HG02759 (cell line): ENCODE data around the gene ZCRB1.
A peak's percentile ranks its signal among the peaks of the same experiment; 100 is the strongest.
"Not testable (repeated sequence)": the region's sequence is repeated elsewhere in the genome, so short reads cannot be mapped to it uniquely, and the experiment has no call there.

Source experiments
- ATAC-seq: cut with Tn5 transposase; IDR thresholded peaks from one replicate; pipeline ENCODE4 v1.9.1; 2021; ENCODE audit warnings: mild to moderate bottlenecking, moderate library complexity; ENCODE audit not compliant: unreplicated experiment

ZCRB1 gene

DNA sequence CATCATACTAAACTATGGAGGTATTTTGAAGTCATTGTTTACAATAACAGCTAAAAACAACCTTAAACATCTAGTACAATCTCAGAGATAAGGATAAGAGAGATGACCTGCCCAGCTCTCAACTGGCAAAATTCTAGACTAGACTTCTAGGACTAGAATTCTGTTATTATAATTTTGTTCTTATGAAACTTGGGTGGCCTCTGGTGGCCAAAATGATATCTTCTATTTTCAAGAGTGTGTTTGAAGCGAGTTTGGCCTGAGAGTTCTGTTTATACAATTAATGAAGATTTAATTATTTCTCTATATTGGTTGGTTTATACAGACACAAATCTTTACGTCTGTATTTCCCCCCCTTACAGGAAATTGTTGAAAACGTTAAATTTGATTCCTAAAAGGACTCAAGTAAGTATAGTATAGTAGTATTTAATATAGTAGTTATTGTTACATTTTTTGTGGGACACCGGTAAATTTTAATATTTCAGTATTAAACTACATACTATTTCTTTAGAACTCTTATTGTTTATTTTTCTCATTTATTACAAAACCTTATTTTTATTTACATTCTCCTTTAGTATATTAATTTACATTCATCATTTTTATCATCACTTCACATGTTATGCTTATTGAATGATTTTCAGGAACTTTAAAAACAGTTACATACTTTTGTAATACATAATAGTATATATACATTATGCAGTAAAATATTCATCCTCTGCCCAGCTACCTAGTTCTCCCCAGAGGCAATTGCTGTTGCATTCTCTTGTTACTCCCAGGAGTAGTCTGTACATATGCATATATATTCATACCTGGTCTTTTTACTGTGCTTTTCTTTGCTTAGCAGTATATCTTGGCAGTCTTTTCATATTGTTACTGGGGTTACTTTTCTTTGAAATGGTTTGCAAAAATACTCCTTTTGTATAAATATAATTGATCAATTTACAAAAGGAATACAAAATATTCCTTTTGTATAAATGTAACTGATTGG, 6.7 kb upstream of the ZCRB1 start:
- ATAC-seq = peak; percentile 75

DNA sequence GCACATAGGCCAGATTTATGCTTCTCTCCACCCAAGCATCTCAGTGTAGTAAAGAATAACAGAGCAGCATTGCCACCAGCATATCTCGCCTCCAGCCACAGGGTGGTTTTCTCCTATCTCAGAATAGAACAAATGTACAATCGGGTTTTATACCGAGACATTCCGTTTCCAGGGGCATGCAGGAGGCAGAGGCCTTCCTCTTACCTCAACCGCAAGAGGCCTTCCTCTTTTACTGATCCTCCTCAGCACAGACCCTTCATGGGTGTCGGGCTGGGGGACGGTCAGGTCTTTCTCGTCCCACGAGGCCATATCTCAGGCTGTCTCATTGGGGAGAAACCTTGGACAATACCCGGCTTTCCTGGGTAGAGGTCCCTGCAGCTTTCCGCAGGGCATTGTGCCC, 4.2 kb upstream of the ZCRB1 start:
- ATAC-seq = not testable (repeated sequence)

DNA sequence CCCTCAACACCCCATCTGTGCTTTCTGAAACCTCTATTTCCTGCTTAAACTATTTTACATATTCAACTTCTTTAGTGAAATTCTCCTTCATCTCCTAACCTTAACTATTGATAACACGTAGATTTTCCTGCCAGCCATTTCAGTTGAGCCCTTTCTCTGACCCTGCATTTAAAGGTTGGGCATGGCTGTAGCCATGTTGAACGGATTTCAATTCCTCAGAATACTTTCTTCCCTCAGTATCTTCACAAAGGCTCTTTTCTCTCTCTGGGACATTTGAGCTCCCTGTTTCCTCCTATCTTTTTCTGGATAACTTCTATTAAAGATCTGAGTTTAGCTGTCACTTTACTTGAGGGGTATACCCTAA, 1.3 kb upstream of the ZCRB1 start:
- ATAC-seq = no peak

DNA sequence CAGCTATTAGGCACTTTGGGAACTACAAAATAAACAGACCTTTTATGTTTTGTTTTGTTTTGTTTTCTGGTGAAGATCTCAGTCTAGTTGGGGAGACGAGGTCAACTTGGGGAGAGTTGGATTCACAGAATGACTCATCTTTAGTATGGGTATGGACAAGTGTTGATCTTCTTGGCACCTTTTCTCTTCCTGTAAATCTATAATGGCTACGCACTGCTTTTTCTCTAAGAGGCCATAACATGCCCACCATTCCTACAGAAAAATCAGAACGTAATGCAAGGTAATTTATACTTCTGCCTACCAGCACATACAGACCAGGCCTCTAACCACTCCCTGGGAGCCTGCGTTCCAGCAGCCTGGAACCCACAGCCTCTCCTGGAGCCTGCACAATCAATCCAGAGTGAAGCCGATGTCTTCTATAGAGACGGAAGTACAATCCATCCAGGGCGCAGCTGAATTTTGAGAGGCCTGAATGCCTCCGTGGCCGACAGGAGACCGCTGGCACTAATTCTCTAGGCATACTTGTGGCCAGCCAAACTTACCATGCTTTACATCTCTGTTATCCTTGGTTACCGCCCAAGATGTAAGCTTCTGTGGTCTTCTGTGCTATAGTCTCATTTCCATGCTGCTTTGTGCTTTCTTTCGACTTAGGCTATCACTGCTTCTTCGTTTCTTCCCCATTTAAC, 790 bp upstream of the ZCRB1 start:
- peak; percentile 23 for ATAC-seq

DNA sequence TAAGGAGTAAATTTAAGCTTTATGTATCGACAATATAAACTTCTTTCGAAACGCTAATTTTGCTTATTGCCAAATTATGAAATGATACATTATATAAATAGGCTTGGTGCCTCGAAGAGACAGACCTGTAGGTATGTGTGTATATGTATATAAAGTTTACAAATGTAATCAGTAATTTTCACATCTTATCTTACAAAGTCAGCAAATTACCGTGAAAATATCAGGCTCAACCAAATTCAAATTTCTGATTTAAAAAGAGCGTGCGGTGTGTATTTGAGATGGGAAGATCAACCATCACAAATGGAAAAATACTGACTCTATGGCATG, 605 bp downstream of the ZCRB1 start:
- ATAC-seq = no peak

DNA sequence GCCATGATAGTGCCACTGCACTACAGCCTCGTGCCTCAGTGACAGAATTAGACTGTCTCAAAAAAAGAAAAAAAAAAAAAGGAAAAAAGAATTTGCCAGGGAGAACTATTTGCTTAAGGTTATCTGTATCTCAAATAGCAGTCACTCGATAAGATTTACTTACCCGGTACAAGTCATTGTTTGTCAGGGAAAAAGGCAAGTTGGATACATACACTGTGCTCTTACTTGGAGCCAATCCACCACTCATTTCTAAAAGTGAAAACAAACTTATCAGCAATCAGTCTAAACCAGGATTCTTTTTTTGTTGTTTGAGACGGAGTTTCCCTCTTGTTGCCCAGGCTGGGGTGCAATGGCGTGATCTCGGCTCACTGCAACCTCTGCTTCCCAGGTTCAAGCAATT, 2.0 kb downstream of the ZCRB1 start:
- ATAC-seq = no peak

DNA sequence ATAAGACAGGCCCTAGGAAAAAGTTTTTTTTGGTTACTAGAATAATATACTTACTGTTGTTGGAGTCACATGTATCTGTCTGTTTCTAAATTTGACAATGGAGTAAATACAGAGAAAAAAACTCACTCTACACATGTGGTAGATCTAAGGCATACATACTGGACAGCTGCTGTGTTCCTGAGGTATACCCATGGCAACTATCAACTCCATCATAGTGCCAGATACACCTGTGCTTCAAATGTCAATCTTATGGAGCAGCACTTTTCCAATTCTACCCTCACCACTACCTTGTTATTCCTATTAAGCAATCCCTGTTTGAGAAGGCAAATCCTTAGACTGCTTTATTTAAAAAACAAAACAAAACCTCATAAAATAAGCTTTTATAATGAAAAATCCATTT, 3.3 kb downstream of the ZCRB1 start:
- no peak for ATAC-seq

DNA sequence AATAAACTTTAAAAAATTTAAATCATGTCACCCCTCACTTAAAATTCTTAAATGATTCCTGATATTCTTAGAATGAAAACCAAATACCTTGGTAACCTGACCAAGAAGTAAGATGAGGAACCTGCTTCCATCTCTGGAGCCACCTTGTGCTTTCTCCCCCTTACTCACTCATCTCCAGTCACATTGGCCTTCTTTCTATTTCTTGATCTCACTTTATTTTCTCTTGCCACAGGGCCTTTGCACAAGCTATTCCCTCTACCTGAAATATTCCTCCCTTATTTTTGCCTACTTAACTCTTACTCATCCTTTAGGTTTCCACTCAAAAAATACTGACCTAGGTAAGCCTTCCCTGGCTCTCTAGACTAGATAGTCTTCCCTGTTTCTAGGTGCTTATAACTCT, 5.1 kb downstream of the ZCRB1 start:
- no peak for ATAC-seq

DNA sequence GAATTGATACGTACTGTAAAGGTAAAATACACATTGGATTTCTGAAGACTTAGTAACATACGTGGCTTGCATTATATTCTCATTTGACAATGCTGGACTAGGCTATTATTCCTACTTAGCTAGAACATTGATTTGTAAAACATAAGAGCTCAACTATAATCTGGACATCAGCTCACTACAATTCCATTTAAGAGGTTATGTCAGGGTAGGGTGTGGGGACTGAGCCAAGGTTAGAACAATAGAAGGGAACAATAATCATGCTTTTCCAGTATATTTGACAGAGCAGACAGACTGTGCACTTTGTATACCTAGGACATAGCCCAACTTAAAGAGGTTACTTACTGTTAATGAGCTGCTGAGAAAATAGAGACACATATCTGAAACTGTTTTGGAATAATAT, 10.8 kb downstream of the ZCRB1 start:
- no peak for ATAC-seq

DNA sequence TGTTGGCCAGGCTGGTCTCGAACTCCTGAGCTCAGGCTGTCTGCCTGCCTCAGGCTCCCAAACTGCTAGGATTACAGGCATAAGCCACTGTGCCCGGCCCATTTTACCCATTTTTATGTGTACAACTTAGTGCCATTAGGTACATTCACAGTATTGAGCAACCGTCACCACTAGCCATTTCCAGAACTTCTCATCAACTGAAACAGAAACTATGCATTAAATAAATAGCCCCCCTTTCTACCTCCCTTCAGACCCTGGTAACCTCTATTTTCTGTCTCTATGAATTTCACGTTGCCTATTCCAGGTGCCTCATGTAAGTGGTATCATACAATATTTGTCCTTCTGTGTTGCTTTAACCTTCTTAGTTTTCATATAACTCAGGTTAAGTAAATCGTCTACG, 15.9 kb downstream of the ZCRB1 start:
- no peak for ATAC-seq

DNA sequence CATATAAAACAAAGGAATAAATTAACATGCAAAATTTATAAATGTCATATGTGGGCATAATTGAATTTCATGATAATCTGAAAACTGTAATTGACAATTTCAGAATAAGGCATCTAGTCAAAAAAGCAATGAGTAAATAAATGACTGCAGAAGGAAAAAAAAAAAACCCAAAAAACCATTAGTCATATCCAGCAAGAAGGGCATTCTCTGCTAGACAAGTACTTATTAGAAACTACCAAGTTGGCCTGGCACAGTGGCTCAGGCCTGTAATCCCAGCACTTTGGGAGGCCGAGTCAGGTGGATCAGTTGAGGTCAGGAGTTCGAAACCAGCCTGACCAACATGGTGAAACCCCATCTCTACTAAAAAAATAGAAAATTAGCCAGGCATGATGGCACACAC, 17.5 kb downstream of the ZCRB1 start:
- ATAC-seq = no peak

DNA sequence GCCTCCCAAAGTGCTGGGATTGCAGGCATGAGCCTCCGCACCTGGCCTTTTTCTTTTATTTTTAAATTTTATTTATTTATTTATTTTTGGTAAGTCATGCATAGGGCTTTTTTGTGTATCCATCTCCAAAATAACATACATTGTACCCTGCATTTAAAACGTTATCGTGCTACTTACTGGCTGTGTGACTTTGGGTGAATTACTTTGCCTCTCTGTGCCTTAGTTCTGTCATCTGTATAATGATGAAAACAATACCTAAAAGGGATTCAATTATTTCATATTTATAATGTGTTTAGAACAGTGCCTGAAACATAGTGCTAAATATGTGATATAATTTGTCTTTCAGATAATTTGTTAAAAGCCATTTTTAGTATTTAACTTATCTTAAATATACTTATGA, 19.6 kb downstream of the ZCRB1 start:
- ATAC-seq = no peak

DNA sequence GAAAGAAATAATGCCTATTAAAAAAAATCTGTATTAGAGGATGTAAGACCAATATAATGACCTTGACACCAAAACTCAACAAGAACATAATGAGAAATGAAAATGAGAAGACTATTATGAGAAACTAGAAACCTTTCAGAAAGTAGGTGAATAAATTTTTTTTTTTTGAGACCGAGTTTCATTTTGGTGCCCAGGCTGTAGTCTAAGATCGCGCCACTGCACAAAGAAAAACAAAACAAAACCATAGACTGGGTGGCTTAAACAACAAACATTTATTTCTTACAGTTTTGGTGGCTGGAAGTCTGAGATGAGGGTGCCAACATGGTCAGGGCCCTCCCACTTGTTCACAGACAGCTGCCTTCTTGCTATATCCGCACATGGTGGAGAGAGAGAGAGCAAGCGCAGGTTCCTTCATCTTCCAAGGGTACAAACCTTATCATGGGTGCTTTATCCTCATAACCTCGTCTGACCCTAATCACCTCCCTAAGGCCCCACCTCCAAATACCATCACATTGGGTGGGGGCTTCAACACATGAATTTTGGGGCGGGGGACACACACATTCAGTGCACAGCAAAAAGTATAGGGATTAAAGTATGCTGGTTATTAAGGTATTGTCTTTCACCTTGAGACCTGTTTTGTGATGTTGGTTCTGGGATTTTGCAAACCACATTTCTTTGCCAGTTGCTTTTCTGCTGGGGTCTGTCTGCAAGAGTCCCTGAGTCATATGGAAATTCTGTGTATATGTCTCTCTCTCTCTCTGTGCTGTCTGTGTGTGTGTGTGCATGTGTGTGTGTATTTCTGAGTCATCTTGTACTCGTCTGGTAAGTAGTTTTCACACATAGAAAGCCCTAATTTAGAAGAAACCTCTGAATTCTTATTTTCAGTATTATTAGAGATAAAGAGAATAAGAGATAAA, 26.2 kb downstream of the ZCRB1 start:
- peak; percentile 82 for ATAC-seq

DNA sequence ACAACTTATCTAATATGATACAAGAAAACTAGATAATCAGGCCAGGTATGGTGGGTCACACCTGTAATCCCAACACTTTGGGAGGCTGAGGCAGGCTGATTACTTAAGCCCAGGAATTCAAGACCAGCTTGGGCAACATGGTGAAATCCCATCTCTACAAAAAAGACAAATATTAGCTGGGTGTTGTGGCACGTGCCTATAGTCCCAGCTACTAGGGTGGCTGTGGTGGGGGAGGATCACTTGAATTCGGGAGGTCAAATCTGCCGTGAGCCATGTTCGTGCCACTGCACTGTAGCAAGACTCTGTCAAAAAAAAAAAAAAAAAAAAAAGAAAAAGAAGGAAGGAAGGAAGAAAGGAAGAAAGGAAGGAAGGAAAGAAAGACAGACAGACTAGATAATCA, 27.0 kb downstream of the ZCRB1 start:
- no peak for ATAC-seq

DNA sequence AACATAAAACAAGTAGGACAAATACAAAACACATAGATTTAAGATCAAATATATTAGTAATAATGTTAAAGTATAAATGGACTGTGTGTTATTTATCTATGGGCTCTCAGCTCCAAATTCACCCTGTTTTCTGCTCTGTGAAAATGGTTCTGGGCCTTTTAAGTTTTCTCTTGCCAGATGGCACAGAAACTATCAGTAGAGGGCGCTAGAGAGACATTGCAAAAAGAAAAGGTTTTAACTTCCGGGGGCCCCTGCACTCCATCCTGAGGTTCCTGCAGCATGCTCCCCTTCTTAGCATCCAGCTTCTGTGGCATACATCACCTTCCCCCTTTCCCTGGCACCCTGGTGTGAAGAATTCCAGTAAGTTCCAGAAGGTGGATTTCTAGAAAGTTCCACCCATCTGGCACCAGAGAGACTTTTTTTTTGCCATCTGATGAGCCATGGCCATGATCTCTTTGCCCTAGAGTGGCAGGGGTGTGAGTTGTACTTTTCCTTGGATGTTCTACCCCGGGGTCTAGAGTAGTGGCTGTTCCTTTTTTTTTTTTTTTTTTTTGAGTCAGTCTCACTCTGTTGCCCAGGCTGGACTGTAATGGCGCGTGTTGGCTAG, 29.3 kb downstream of the ZCRB1 start:
- ATAC-seq = no peak

DNA sequence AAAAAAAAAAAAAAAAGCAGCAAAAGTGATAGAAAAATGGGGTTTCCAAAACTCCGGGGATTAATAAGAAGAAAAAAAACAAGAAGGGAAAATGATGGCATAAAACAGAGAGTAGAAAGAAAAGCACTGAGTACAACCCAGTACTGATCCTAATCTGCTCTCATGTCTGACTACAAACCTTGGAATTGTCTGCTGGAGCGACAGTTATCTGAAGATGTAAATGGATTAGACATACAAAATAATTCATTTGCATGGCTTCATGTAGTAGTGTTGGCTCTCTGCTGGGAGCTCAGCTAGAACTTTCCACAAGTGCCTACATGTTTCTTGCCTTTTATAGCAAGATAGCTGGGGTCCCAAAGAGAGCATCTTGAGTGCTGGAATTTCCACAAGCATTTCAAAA, 34.2 kb downstream of the ZCRB1 start:
- ATAC-seq = no peak

DNA sequence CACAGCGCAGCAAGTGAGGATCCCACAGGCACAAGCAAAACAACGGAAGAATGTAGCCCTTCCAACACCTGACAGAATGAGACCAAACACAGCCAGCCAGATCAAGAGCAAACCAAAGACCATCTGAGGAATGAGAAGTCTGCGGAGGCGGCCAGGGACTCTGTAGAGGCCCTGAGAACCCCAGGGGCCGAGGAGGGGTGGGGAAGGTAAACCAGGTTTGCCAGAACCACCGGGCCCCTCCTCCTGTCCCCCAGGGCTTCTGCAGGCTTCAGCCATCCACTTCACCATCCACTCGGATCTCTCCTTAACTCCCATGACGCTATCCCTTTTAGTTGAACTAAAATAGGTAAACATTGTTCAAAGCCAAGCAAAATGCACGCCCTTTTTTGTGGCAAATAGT, 37.4 kb downstream of the ZCRB1 start:
- ATAC-seq = no peak

DNA sequence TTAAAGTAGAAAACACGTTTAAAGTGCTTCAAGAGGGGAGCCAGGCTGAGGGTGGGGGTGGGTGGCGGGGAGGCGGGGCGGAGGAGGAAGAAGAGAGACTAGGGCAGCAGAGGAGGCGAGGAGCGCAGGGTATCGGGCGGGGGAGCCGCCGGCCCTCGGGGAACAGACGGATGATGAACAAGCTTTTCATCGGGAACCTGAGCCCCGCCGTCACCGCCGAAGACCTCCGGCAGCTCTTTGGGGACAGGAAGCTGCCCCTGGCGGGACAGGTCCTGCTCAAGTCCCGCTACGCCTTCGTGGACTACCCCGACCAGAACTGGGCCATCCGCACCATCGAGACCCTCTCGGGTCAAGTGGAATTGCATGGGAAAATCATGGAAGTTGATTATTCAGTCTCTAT, 39.2 kb downstream of the ZCRB1 start:
- ATAC-seq = no peak

DNA sequence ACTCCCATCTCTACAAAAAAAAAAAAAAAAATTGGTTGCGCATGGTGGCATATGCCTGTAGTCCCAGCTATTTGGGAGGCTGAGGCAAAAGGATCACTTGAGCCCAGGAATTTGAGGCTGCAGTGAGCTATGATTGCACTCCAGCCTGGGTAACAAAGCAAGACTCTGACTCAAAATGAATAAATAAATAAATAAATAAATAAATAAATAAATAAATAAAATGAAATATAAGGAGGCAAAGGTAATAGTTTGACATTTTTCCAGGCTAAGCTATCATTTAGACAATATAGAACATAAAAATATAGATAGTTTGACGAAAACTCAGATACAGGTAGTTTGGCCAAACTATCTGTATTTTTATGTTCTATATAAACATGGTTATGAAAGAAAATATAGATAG, 40.5 kb downstream of the ZCRB1 start:
- no peak for ATAC-seq

DNA sequence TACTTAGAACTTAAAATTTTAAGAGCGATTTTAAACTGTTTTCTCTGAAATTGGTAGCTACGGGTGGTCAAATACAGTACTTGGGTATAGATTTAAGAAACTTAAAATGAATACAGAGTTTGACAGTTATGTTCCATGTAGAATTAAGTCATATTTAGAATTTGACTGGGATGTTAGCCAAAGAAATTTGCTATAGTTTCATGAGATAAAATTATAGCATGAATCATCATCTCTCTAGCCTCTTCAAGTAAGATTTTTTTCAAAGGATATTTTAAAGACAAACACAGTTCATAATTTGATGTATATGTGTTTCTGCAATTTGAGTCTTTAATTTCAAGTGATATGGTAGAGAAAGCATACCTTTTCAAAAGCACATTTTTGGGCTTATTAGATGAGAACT, 41.0 kb downstream of the ZCRB1 start:
- no peak for ATAC-seq

DNA sequence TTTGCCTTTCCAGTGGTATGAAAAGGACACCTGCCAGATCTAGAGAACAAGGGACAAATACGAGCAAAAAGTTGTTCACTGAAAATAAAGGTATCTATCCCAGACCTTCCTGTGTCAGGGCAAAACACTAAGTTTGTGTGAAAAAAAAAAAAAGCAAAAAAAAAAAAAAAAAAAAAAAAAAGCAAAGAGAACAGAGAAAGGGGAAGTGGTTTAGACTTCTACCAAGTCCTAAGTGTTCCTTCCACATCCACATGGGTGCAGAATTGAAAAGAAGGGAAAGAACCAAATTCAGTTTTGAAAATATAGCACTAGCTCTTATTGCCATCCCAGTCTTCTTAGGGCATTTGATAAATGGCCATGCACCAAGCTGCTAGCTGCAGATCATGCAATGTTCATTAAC, 41.7 kb downstream of the ZCRB1 start:
- ATAC-seq = no peak
